ENCODE data around the gene TBX10. TPM values are rescaled to one million over a fixed set of nuclear protein-coding genes. Genes with fewer than 3 reads are reported as not detected.

Gene TBX10
- total and polyA plus RNA-seq, 2 of the 8 experiments (the other 6 are each of a cell fraction or from before 2014, with no cell fraction given) = 0.09 TPM; not detected in 1

DNA sequence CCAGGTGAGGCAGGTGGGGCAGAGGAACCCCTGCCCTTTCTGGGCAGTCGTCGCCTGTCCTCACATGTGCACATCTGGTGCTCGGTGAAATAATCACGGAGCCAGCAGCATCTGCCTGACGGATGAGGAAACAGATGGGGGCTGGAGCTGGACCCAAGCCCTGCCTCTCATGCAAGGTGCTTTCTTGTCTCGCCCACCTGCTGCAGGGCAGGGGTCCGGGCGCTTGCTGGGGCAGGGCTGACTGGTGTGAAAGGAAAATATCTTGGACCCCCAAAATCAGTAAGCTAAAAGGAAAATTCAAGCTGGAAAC lies 31.6 kb upstream of the TBX10 start (continued):
- no peak for TF ChIP-seq EZH2 (IDR thresholded peaks at IDR 0.05; ENCODE audit: low read depth, low read length, severe bottlenecking)
